Transverse colon (tissue), 4 donors: Measurements from ENCODE around the gene PTF1A. TPM values are rescaled to one million over a fixed set of nuclear protein-coding genes. Genes with fewer than 3 reads are reported as not detected.

Source experiments
- DNase-seq: peaks from one replicate; pipeline ENCODE4 v3.0.0-alpha.2; 2019
- H3K27ac ChIP-seq, 4 donors: fragments of 200-600 bp; sonication (generic); 2 replicates each; pipeline ENCODE4 v1.5.1; 2016 to 2018; ENCODE audit warnings: inconsistent platforms in 4 of 4
- H3K27me3 ChIP-seq: fragments of 200-600 bp; sonication (generic); 2 replicates; pipeline ENCODE4 v1.5.1; 2017; ENCODE audit warnings: inconsistent platforms
- H3K36me3 ChIP-seq, 4 donors: fragments of 200-600 bp; sonication (generic); 2 replicates each; pipeline ENCODE4 v1.5.1; 2017 to 2019; ENCODE audit warnings: inconsistent platforms in 4 of 4
- H3K4me1 ChIP-seq, 4 donors: fragments of 200-600 bp; sonication (generic); 2 replicates each; pipeline ENCODE4 v1.5.1; 2017 to 2020; ENCODE audit warnings: inconsistent platforms in 4 of 4
- H3K4me3 ChIP-seq, 4 donors: fragments of 200-600 bp; sonication (generic); 1 replicate in 1 of 4; 2 replicates in 3 of 4; pipeline versions ENCODE4 v1.5.1 to v1.6.1; 2017 to 2019; ENCODE audit warnings: inconsistent platforms in 4 of 4
- H3K9me3 ChIP-seq, 2 donors: fragments of 200-600 bp; sonication (generic); 2 replicates each; pipeline ENCODE4 v1.5.1; 2017 to 2019; ENCODE audit warnings: inconsistent platforms in 2 of 2
- CTCF ChIP-seq, 5 experiments: fragments of 200-600 bp in 3 of 5; fragments of 450-650 bp in 2 of 5; sonication (generic) in 3 of 5; IDR thresholded peaks; 1 replicate in 2 of 5; 2 replicates in 3 of 5; pipeline ENCODE4 v1.5.1; 2016 to 2017; ENCODE audit warnings: antibody characterized with exemption in 5 of 5, inconsistent platforms in 3 of 5, mild to moderate bottlenecking in 2 of 5, moderate library complexity in 1 of 5
- EP300 ChIP-seq: sonication (generic); formaldehyde crosslinking; IDR thresholded peaks from one replicate; pipeline ENCODE4 v1.6.1; 2017; ENCODE audit warnings: antibody characterized with exemption, low read depth
- POLR2A ChIP-seq: fragments of 450-650 bp; IDR thresholded peaks from one replicate; pipeline ENCODE4 v1.6.1; 2016; ENCODE audit warnings: antibody characterized with exemption, mild to moderate bottlenecking, moderate library complexity
- POLR2AphosphoS5 ChIP-seq, 3 donors: sonication (generic); formaldehyde crosslinking; IDR thresholded peaks; one replicate each; pipeline ENCODE4 v1.6.1; 2016; ENCODE audit warnings: antibody characterized with exemption in 3 of 3
- WGBS, 2 donors: methylation state at CpG; one replicate each; pipeline ENCODE4 v1.1.5; 2018; ENCODE audit warnings: low coverage in 1 of 2; 5-methylcytosine and 5-hydroxymethylcytosine counted together
- in situ Hi-C, 4 donors: fragments of 200-750 bp; cut with MboI; loops; one replicate each; pipeline versions ENCODE4 v1.15.0 to v1.15.1; 2017; ENCODE audit warnings: low sequenced_read_pairs in 3 of 4, low pct_ligation_motif_present in 1 of 4, low pct_unique_long_range_greater_than_20kb in 1 of 4
- intact Hi-C: fragments of 100-400 bp; cut with DNase I; formaldehyde crosslinking; loops from one replicate; pipeline ENCODE4 v1.15.1; 2023; ENCODE audit warnings: low total_unique reads
- total RNA-seq, 4 donors: library from RNA; depleted of rRNA; stranded (reverse); fragments of >200 nt; gene quantifications; one replicate each; pipeline ENCODE4 v1.1.0, GENCODE V29; 2016

The PTF1A gene
- total RNA-seq, 4 donors from 2014 or later = not detected

DNA sequence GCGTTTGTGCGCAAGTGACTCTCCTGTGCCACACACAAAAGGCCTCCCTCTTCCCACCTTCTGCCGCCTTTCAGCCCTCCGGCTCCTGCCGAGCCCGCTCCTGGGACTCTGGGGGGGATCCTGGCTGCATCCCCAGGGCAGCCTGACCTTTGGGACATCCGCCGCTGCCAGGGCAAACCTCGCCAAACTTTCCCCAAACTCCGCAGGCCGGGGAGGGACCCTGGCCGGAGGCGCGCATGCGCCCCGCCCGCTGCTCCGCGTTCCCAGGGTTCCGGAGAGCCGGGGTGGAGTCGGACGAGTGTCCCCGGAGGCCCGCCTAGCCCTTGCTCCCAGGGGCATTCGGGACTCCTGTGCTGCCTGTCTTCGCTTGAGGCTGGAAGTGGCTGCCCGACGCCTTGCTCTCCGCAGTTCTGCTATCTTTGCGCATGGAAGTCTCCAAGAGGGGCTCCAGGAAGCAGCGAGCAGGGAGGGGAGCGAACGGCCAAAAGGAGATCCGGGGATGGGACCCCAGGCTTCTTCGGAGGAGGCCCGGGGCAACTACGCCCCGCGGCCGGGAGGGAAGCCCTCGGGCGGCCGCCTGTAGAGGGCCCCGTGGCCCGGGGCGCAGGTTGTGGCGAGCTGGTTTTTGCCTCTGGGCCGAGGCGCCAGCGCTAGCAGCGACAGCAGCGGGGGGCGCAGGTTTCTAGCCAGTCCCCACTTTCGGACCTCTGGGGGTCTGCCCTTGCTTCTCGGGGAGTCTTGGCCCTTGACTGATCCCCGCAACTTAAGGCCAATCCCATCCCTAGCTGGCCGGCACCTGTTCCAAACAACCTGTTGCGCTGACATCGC is 7.0 kb downstream of the PTF1A start:
- Histone ChIP-seq H3K36me3 (no peaks in the 10 kb centered on the region), H3K9me3 (no peaks in the 10 kb centered on the region), H3K27ac (no peak overlapping the region), H3K4me1 (peaks cover 0 to 3% (median 0%) of the 10 kb centered on the region in 4 donors), H3K27me3 (peaks cover 100% of the 10 kb centered on the region), H3K4me3 (no peak overlapping the region)
- no peak for TF ChIP-seq POLR2AphosphoS5 (IDR thresholded peaks at IDR 0.05)
- no peak for TF ChIP-seq POLR2A
- TF ChIP-seq EP300 = no peak
- no peak for TF ChIP-seq CTCF (IDR thresholded peaks at IDR 0.05)
- intact Hi-C loops = no loop called here
- in situ Hi-C loops = no loop called here
- WGBS, 2 donors = 14% methylated on average over 27 of the region's 60 CpGs; no CpG with 5 or more reads in 1 of the 2 donors
- DNase-seq = no peak

DNA sequence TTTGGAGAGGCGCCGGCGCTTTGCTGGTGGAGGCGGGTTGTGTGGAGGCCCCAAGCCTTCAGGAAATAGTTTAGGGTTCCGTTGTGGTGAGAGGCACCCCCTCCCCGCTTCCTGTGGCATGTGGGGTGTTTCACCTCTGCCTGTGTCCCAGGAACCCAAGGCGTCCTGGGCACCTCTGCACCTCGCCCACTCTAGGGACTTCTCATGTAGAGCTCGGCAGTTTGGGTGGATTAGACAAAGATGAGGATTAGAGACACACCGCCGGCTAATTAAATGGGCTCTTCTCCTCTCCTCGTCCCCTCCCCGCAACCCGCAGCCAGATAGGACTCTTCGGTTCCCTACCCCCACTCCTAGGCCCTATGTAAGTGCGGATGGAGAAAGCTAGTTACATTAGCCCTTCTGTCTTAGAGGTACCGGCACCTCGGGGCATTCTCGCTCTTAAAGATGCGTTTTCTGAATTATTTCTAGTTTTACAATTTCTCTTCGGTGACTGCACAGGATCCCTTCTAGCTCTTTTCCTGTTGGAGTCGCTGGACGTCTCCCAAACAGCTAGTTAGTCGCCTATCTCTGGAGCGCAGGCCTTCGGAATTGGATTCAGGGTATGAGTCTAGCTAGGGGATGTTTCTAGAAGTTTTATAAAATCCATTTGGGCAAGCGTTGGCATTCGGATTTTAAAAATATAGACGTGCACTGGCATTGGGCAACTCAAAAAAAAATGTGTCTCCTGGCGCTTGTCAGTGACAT is 7.8 kb downstream of the PTF1A start:
- H3K9me3 ChIP-seq = no peaks in the 10 kb centered on the region
- WGBS, 2 donors = 5 to 13% methylated on average over 4 to 30 of the region's 30 CpGs
- no peak overlapping the region for H3K4me3 ChIP-seq
- H3K27ac ChIP-seq = no peak overlapping the region
- peaks cover 0 to 3% (median 0%) of the 10 kb centered on the region in 4 donors for H3K4me1 ChIP-seq
- in situ Hi-C loops = no loop called here
- no peak for DNase-seq
- H3K36me3 ChIP-seq = no peaks in the 10 kb centered on the region
- peaks cover 100% of the 10 kb centered on the region for H3K27me3 ChIP-seq
- no peak for TF ChIP-seq EP300
- no peak for TF ChIP-seq CTCF (IDR thresholded peaks at IDR 0.05)
- no peak for TF ChIP-seq POLR2AphosphoS5 (IDR thresholded peaks at IDR 0.05)
- TF ChIP-seq POLR2A = no peak
- intact Hi-C loops = no loop called here

DNA sequence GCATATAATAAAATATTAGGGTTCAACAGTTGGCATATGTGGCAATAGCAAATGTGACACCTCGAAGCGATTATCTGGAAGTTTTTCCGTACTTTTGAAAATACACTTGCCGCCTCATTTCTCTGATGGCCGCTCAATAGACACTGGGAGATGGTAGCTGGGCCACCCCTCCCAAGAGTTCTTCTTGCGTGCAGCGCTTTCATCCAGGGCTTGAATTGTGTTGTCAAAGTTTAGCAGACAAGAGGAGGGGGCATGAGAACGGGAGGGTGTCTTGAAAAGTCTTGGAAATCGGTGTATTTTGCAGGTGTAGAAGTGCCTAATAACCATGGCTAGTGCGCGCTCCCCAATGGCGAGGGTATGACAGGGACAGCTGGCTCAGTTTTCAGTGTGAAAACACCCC is 8.5 kb downstream of the PTF1A start:
- in situ Hi-C loops = no loop called here
- Histone ChIP-seq H3K36me3 (no peaks in the 10 kb centered on the region), H3K9me3 (no peaks in the 10 kb centered on the region), H3K27ac (no peak overlapping the region), H3K4me3 (no peak overlapping the region), H3K4me1 (no peaks in the 10 kb centered on the region), H3K27me3 (peaks cover 100% of the 10 kb centered on the region)
- no peak for TF ChIP-seq EP300
- no peak for TF ChIP-seq POLR2AphosphoS5 (IDR thresholded peaks at IDR 0.05)
- TF ChIP-seq CTCF (IDR thresholded peaks at IDR 0.05) = no peak
- no peak for TF ChIP-seq POLR2A
- WGBS, 2 donors = 11 to 23% methylated on average over 8 to 12 of the region's 12 CpGs
- DNase-seq = no peak
- intact Hi-C loops = no loop called here

DNA sequence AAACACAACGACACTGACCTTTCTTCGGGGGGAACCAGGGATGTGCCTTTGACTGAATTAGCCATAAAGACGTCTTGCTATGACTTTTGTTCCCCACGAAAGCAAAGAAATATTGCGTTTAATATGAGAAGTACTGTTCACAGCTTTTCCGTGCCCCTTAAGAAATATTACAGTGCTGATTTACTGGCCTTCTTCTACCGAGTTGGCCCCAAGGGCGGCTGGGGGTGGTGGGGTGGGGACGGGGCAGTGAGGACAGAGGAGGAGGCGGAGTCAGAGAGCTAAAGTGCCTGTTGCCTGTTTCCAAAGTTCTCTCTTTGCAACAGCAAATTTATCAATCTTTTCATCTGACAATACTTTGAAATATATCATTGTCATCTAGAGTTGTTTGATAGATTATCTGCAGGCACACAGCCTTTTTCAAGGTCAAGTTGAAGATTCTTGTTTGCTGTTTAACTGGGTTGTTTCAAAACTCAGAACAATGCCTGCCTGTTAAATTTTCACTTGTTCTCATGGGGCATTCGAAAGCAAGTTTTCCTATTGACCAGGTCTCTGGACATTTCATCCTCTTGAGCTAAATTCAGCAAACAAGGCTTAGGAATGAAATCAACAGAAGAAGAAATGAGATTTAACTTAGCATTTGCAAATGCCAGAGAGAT is 9.0 kb downstream of the PTF1A start:
- WGBS, 2 donors = 5 to 10% methylated on average over 5 to 11 of the region's 11 CpGs
- H3K27ac ChIP-seq = no peak overlapping the region
- no peak overlapping the region for H3K4me3 ChIP-seq
- no peak for DNase-seq
- no peaks in the 10 kb centered on the region for H3K4me1 ChIP-seq
- peaks cover 96% of the 10 kb centered on the region for H3K27me3 ChIP-seq
- intact Hi-C loops = no loop called here
- in situ Hi-C loops = no loop called here
- H3K9me3 ChIP-seq = no peaks in the 10 kb centered on the region
- H3K36me3 ChIP-seq = no peaks in the 10 kb centered on the region
- TF ChIP-seq POLR2AphosphoS5 (IDR thresholded peaks at IDR 0.05) = no peak
